Caco-2 (cell line): ENCODE results near the gene SFN. TPM values are rescaled to one million over a fixed set of nuclear protein-coding genes. Genes with fewer than 3 reads are reported as not detected.

Experiments
- BruUV-seq: library from RNA; stranded (reverse); fragments of 400-500 nt; replicated peaks from 2 replicates; lab custom pipeline; 2021; lab: Mats Ljungman, UMichigan
- CTCF ChIA-PET: fragments of 300-600 bp; sonication (Branson Sonifier 250); formaldehyde crosslinking; loops from one replicate; lab custom pipeline; 2022; ENCODE audit warnings: antibody characterized with exemption; lab: Charles Lee
- POLR2A ChIA-PET: fragments of 300-600 bp; sonication (Branson Sonifier 250); formaldehyde crosslinking; loops from one replicate; lab custom pipeline; 2022; ENCODE audit warnings: antibody characterized with exemption; lab: Charles Lee
- DNase-seq, 2 experiments: peaks; one replicate each; pipeline versions ENCODE4 v3.0.0 to v3.0.0-alpha.2; 2020 to 2022
- H3K27me3 ChIP-seq: replicated peaks from 2 replicates; pipeline ENCODE4 v1.6.0; 2011; ENCODE audit warnings: low read length; ENCODE audit not compliant: control insufficient read depth, insufficient read depth
- H3K36me3 ChIP-seq: 2 replicates; pipeline ENCODE4 v1.5.1; 2011; ENCODE audit warnings: low read length; ENCODE audit not compliant: control insufficient read depth, insufficient read depth
- H3K4me1 ChIP-seq: fragments of 250-450 bp; sonication (Bioruptor Pico); 2 replicates; pipeline ENCODE4 v1.5.1; 2020; ENCODE audit warnings: mild to moderate bottlenecking
- H3K4me3 ChIP-seq: 2 replicates; pipeline ENCODE4 v1.5.1; 2011; ENCODE audit warnings: low read depth, mild to moderate bottlenecking, control low read depth, low read length
- H3K9me3 ChIP-seq: fragments of 250-450 bp; sonication (Bioruptor Pico); 2 replicates; pipeline ENCODE4 v1.5.1; 2020; ENCODE audit warnings: mild to moderate bottlenecking, moderate library complexity
- H3K27ac Mint-ChIP-seq: one replicate; pipeline ENCODE4 v1.8.0; 2022; ENCODE audit warnings: mixed read lengths; ENCODE audit not compliant: unreplicated experiment
- H3K27me3 Mint-ChIP-seq: one replicate; pipeline ENCODE4 v1.8.0; 2022; ENCODE audit warnings: mixed read lengths; ENCODE audit not compliant: insufficient read depth, unreplicated experiment
- H3K36me3 Mint-ChIP-seq: one replicate; pipeline ENCODE4 v1.8.0; 2022; ENCODE audit warnings: mild to moderate bottlenecking, mixed read lengths; ENCODE audit not compliant: insufficient read depth, unreplicated experiment
- H3K4me1 Mint-ChIP-seq: one replicate; pipeline ENCODE4 v1.8.0; 2022; ENCODE audit warnings: low read depth, mixed read lengths; ENCODE audit not compliant: unreplicated experiment
- H3K4me3 Mint-ChIP-seq: one replicate; pipeline ENCODE4 v1.8.0; 2022; ENCODE audit warnings: mild to moderate bottlenecking, moderate library complexity, mixed read lengths; ENCODE audit not compliant: unreplicated experiment
- H3K9me3 Mint-ChIP-seq: one replicate; pipeline ENCODE4 v1.8.0; 2022; ENCODE audit warnings: mixed read lengths; ENCODE audit not compliant: unreplicated experiment
- CTCF ChIP-seq, 2 experiments: fragments of 200-600 bp in 1 of 2; IDR thresholded peaks; 1 replicate in 1 of 2; 2 replicates in 1 of 2; pipeline versions ENCODE4 v1.5.1 to v1.8.0; 2011 to 2022; ENCODE audit warnings: antibody characterized with exemption in 1 of 2, control low read depth in 1 of 2, inconsistent platforms in 1 of 2, low read depth in 1 of 2, low read length in 1 of 2, mild to moderate bottlenecking in 1 of 2, moderate library complexity in 1 of 2; ENCODE audit not compliant: insufficient read depth in 1 of 2, severe bottlenecking in 1 of 2, unreplicated experiment in 1 of 2
- intact Hi-C: fragments of 100-400 bp; cut with micrococcal nuclease; formaldehyde crosslinking; loops from one replicate; pipeline ENCODE4 v1.10.0; 2022; ENCODE audit not compliant: unreplicated experiment
- total RNA-seq: library from RNA; stranded (reverse); gene quantifications from 2 replicates; pipeline ENCODE4 v1.2.3, GENCODE V29; 2022

Gene SFN
- total RNA-seq, 1 experiment from 2014 or later = 21.4 TPM

GRCh38 chr1:26910343-26911160, 47.6 kb downstream of the SFN start:
- POLR2A ChIA-PET = interaction anchor here (0.5 to 0.8 kb wide), 2 partner anchors 10 to 18 kb away, joined by 3 read pairs; partner anchors contain the start of gene GPATCH3
- H3K4me1 ChIP-seq = peaks cover 34% of the 10 kb centered on the region
- DNase-seq = no peak

DNA sequence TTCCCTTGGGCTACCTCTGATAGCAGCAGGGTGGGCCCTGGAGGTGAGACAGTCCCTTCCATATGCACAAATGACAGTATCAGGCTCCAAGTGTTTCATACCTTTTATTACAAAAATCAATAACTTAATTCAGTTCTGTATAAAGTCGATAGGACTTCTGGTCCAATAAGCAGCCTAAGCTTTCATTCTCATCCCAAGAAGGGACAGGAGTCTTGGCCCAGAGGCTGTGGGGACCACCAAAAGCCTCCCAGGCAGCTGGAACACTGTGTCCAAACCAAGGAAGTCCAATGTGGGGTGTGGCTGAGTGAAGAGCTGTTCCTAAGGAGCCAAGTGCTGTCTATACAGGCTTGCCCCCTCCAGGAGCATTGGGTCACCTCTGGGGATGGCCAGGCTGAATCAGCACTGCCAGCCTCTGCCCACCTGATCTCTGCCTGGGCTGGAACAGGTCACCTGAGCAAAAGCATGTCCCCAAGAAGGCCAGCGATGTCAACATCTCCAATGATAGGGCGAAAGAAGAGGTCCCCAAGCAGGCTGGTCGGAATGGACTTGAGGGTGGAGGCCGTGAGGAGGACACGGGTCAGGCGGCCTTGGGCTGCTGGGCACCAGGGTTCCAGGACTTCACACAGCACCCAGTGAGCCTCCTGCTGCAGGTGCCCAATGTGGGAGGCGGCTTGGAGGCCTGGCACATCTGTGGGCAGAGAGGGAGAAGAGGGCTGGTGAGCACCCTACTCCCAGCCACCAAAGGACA, 48.6 kb downstream of the SFN start:
- H3K27me3 Mint-ChIP-seq = no peaks in the 10 kb centered on the region
- no peaks in the 10 kb centered on the region for H3K36me3 Mint-ChIP-seq
- H3K9me3 ChIP-seq = no peaks in the 10 kb centered on the region
- intact Hi-C loops = no loop called here
- TF ChIP-seq CTCF (IDR thresholded peaks at IDR 0.05; ENCODE audit: insufficient read depth in 1 of 2, low read depth in 1 of 2, low read length in 1 of 2, severe bottlenecking in 1 of 2, unreplicated experiment in 1 of 2) = no peak
- BruUV-seq = no TSS peak
- CTCF ChIA-PET = no interaction called here
- H3K36me3 ChIP-seq = no peaks in the 10 kb centered on the region; the same call in 1 of the 2 replicates
- H3K27ac Mint-ChIP-seq = peak overlapping the region; percentile 22
- no peaks in the 10 kb centered on the region for H3K9me3 Mint-ChIP-seq
- H3K4me3 ChIP-seq = no peak overlapping the region
- no peak for DNase-seq
- peaks cover 15% of the 10 kb centered on the region for H3K4me1 Mint-ChIP-seq
- H3K27me3 ChIP-seq = no peaks in the 10 kb centered on the region
- POLR2A ChIA-PET = interaction anchor here (0.8 kb wide), 1 partner anchor 11 kb away, joined by 3 read pairs; the partner anchor contains the start of gene GPATCH3
- H3K4me1 ChIP-seq = peaks cover 37% of the 10 kb centered on the region
- H3K4me3 Mint-ChIP-seq = no peak overlapping the region

More at GRCh38 chr1:26910343-26911160, 47.6 kb downstream of the SFN start:
- no peak overlapping the region for H3K4me3 Mint-ChIP-seq
- H3K9me3 Mint-ChIP-seq = no peaks in the 10 kb centered on the region
- Histone ChIP-seq H3K27me3 (no peaks in the 10 kb centered on the region), H3K4me3 (no peak overlapping the region), H3K36me3 (no peaks in the 10 kb centered on the region; the same call in 1 of the 2 replicates), H3K9me3 (no peaks in the 10 kb centered on the region)
- peaks cover 15% of the 10 kb centered on the region for H3K4me1 Mint-ChIP-seq
- TF ChIP-seq CTCF (IDR thresholded peaks at IDR 0.05; ENCODE audit: insufficient read depth in 1 of 2, low read depth in 1 of 2, low read length in 1 of 2, severe bottlenecking in 1 of 2, unreplicated experiment in 1 of 2) = no peak
- peak overlapping the region; percentile 22 for H3K27ac Mint-ChIP-seq
- H3K36me3 Mint-ChIP-seq = no peaks in the 10 kb centered on the region
- intact Hi-C loops = no loop called here
- BruUV-seq = no TSS peak
- H3K27me3 Mint-ChIP-seq = no peaks in the 10 kb centered on the region
- CTCF ChIA-PET = no interaction called here

- Histone ChIP-seq H3K36me3 (no peaks in the 10 kb centered on the region; the same call in 1 of the 2 replicates), H3K4me1 (peaks cover 37% of the 10 kb centered on the region), H3K4me3 (no peak overlapping the region), H3K27me3 (no peaks in the 10 kb centered on the region), H3K9me3 (no peaks in the 10 kb centered on the region)
- DNase-seq = no peak
- Mint-ChIP-seq H3K4me3 (no peak overlapping the region), H3K9me3 (no peaks in the 10 kb centered on the region), H3K27ac (no peak overlapping the region), H3K4me1 (peaks cover 15% of the 10 kb centered on the region), H3K27me3 (no peaks in the 10 kb centered on the region), H3K36me3 (no peaks in the 10 kb centered on the region)
- intact Hi-C loops = no loop called here
- no peak for TF ChIP-seq CTCF (IDR thresholded peaks at IDR 0.05; ENCODE audit: insufficient read depth in 1 of 2, low read depth in 1 of 2, low read length in 1 of 2, severe bottlenecking in 1 of 2, unreplicated experiment in 1 of 2)
- POLR2A ChIA-PET = no interaction called here
- BruUV-seq = no TSS peak
- CTCF ChIA-PET = no interaction called here
Observed at GRCh38 chr1:26912147-26912490, 49.2 kb downstream of the SFN start.
